GM12878 (cell line): ENCODE data around the gene ZCCHC24. TPM values are rescaled to one million over a fixed set of nuclear protein-coding genes. Genes with fewer than 3 reads are reported as not detected.

Experiments used
- ATAC-seq: fragments of 200-7000 bp; cut with Tn5 transposase; 3 replicates; pipeline ENCODE4 v1.9.1; 2020; ENCODE audit warnings: mild to moderate bottlenecking, moderate library complexity
- BruUV-seq: library from RNA; stranded (reverse); fragments of 400-500 nt; replicated peaks from 2 replicates; lab custom pipeline; 2021; lab: Mats Ljungman, UMichigan
- CTCF ChIA-PET: fragments of 300-600 bp; sonication (Branson Sonifier 250); formaldehyde crosslinking; extraction: SDS; loops from one replicate; lab custom pipeline; 2021; ENCODE audit warnings: inconsistent platforms; lab: Yijun Ruan, JAX
- POLR2A ChIA-PET: fragments of 350-600 bp; formaldehyde crosslinking; extraction: SDS; loops from one replicate; lab custom pipeline; 2021; ENCODE audit warnings: inconsistent platforms; lab: Charles Lee
- RAD21 ChIA-PET: fragments of 300-600 bp; sonication (Branson Sonifier 250); formaldehyde crosslinking; loops from one replicate; lab custom pipeline; 2023; ENCODE audit warnings: antibody characterized with exemption; ENCODE audit not compliant: unreplicated experiment; lab: Charles Lee
- SMC1A ChIA-PET: fragments of 300-600 bp; sonication (Branson Sonifier 250); formaldehyde crosslinking; loops from one replicate; lab custom pipeline; 2023; ENCODE audit not compliant: unreplicated experiment, uncharacterized antibody; lab: Charles Lee
- DNase-seq: peaks from one replicate; pipeline ENCODE4 v3.0.0-alpha.2; 2011; ENCODE audit warnings: low read depth, low spot score
- FAIRE-seq: peaks from 3 replicates; lab custom pipeline; 2011; peaks lifted over from hg19 to GRCh38; lab: Jason Lieb, UNC
- H2AFZ ChIP-seq: 2 replicates; pipeline ENCODE4 v1.6.0; 2011; ENCODE audit warnings: low read depth, low read length, control low read depth; ENCODE audit not compliant: control insufficient read depth
- H3K27ac ChIP-seq: 2 replicates; pipeline ENCODE4 v1.5.1; 2011; ENCODE audit warnings: control low read depth; ENCODE audit not compliant: control insufficient read depth, insufficient read depth
- H3K27me3 ChIP-seq, 2 experiments: replicated peaks in 1 of 2; 2 replicates each; pipeline versions ENCODE4 v1.6.0 to v1.6.1; 2011; ENCODE audit warnings: low read length in 1 of 2; ENCODE audit not compliant: control insufficient read depth in 2 of 2, insufficient read depth in 2 of 2
- H3K36me3 ChIP-seq, 2 experiments: 2 replicates each; pipeline ENCODE4 v1.5.1; 2011; ENCODE audit warnings: low read length in 1 of 2; ENCODE audit not compliant: control insufficient read depth in 2 of 2, insufficient read depth in 2 of 2
- H3K4me1 ChIP-seq: 2 replicates; pipeline ENCODE4 v1.6.1; 2011; ENCODE audit warnings: mild to moderate bottlenecking, low read length, moderate library complexity, mixed read lengths; ENCODE audit not compliant: control insufficient read depth, insufficient read depth
- H3K4me2 ChIP-seq: 2 replicates; pipeline ENCODE4 v1.6.0; 2011; ENCODE audit warnings: control low read depth; ENCODE audit not compliant: control insufficient read depth, insufficient read depth
- H3K4me3 ChIP-seq: fragments of 200-600 bp; sonication (generic); 2 replicates; pipeline ENCODE4 v1.5.1; 2016
- H3K79me2 ChIP-seq: 2 replicates; pipeline ENCODE4 v1.6.0; 2011; ENCODE audit warnings: low read length; ENCODE audit not compliant: control insufficient read depth, insufficient read depth
- H3K9ac ChIP-seq: 2 replicates; pipeline ENCODE4 v1.8.0; 2011; ENCODE audit warnings: low read length, control low read depth, mixed read lengths; ENCODE audit not compliant: control insufficient read depth, insufficient read depth
- H3K9me3 ChIP-seq: replicated peaks from 3 replicates; pipeline ENCODE4 v1.5.1; 2011; ENCODE audit warnings: mild to moderate bottlenecking, low read length; ENCODE audit not compliant: control insufficient read depth, insufficient read depth
- H4K20me1 ChIP-seq: 2 replicates; pipeline ENCODE4 v1.6.0; 2011; ENCODE audit not compliant: control insufficient read depth, insufficient read depth
- BHLHE40 ChIP-seq, 2 experiments: fragments of 450-650 bp in 1 of 2; IDR thresholded peaks; 2 replicates each; pipeline ENCODE4 v1.6.1; 2011 to 2017; ENCODE audit warnings: low read depth in 2 of 2, borderline replicate concordance in 1 of 2, improper control_type of control experiment in 1 of 2, low read length in 1 of 2, mild to moderate bottlenecking in 1 of 2
- CTCF ChIP-seq, 3 experiments: IDR thresholded peaks in 2 of 3; conservative IDR thresholded peaks in 1 of 3; 2 replicates each; pipeline ENCODE4 v1.5.1; 2011; ENCODE audit warnings: low read depth in 3 of 3, low read length in 3 of 3, mild to moderate bottlenecking in 3 of 3, control low read depth in 2 of 3, moderate library complexity in 2 of 3, inconsistent platforms in 1 of 3, mixed read lengths in 1 of 3; ENCODE audit not compliant: control insufficient read depth in 2 of 3, insufficient read depth in 1 of 3; ENCODE audit errors: extremely low read depth in 1 of 3
- HSF1 ChIP-seq: fragments of 150-350 bp; IDR thresholded peaks from 2 replicates; pipeline ENCODE4 v1.6.1; 2014; ENCODE audit warnings: mild to moderate bottlenecking, low read depth, low read length
- MAX ChIP-seq: IDR thresholded peaks from 2 replicates; pipeline ENCODE4 v1.6.1; 2012; ENCODE audit warnings: low read depth, low read length, improper control_type of control experiment
- RAD21 ChIP-seq: IDR thresholded peaks from 2 replicates; pipeline ENCODE4 v1.6.1; 2011; ENCODE audit warnings: mild to moderate bottlenecking, low read depth, low read length, moderate library complexity; ENCODE audit not compliant: insufficient read depth
- RUNX3 ChIP-seq: IDR thresholded peaks from 2 replicates; pipeline ENCODE4 v1.6.1; 2012; ENCODE audit warnings: low read length, inconsistent platforms
- SMC3 ChIP-seq: IDR thresholded peaks from 2 replicates; pipeline ENCODE4 v1.6.1; 2011; ENCODE audit warnings: low read length, improper control_type of control experiment, borderline replicate concordance
- YY1 ChIP-seq: IDR thresholded peaks from 2 replicates; pipeline ENCODE4 v1.6.1; 2011; ENCODE audit warnings: low read depth, mild to moderate bottlenecking, low read length
- WGBS: methylation state at CpG from one replicate; pipeline ENCODE4 v1.1.6; 2016; ENCODE audit warnings: low lambda C conversion rate; ENCODE audit not compliant: insufficient replicate concordance, insufficient coverage; ENCODE audit errors: missing lambda C conversion rate; 5-methylcytosine and 5-hydroxymethylcytosine counted together
- in situ Hi-C: fragments of 300-500 bp; cut with MboI; formaldehyde crosslinking; loops from 9 replicates; pipeline ENCODE4 v1.14.3; 2018; ENCODE audit warnings: mixed read lengths
- intact Hi-C: fragments of 100-400 bp; cut with micrococcal nuclease; formaldehyde crosslinking; loops from one replicate; pipeline ENCODE4 v1.14.2; 2022; ENCODE audit not compliant: unreplicated experiment
- polyA plus RNA-seq, 11 experiments: library from polyadenylated mRNA; depleted of rRNA in 4 of 11; unstranded in 6 of 11; stranded (reverse) in 5 of 11; fragments of >200 nt; fragmentation: Nextera tagmentation in 4 of 11; fragmentation: Illumina TruSeq in 1 of 11; extraction: Ambion mirVana in 4 of 11; extraction: Trizol in 1 of 11; gene quantifications; 1 replicate in 1 of 11; 2 replicates in 10 of 11; pipeline versions ENCODE4 v1.2.1 to v1.2.3, GENCODE V29; 2011 to 2016; ENCODE audit warnings: inconsistent platforms in 2 of 11, missing spikeins in 2 of 11, low read depth in 1 of 11
- total RNA-seq, 4 experiments: library from RNA; depleted of rRNA in 3 of 4; stranded (reverse); fragments of >200 nt in 3 of 4; fragmentation: Illumina TruSeq in 1 of 4; extraction: Trizol in 1 of 4; gene quantifications; 2 replicates each; pipeline versions ENCODE4 v1.2.1 to v1.2.3, GENCODE V29; 2013 to 2021

ZCCHC24 gene
- total and polyA plus RNA-seq, 10 of the 15 experiments (the other 5 are each of a cell fraction or from before 2014, with no cell fraction given) = 0.02 to 0.62 (median 0.04) TPM; not detected in 4

GRCh38 chr10:79487296-79488194 is 42.1 kb upstream of the ZCCHC24 start:
- TF ChIP-seq BHLHE40 (IDR thresholded peaks at IDR 0.05; ENCODE audit: borderline replicate concordance in 1 of 2, low read depth in 2 of 2, low read length in 1 of 2) = peak in 1 of 2 experiments; percentile 40; a peak in 1 of 4 replicates
- no peak for TF ChIP-seq HSF1
- TF ChIP-seq CTCF (IDR thresholded peaks at IDR 0.05 in 2 of 3, conservative IDR thresholded peaks at IDR 0.05 in 1 of 3; ENCODE audit: control insufficient read depth in 2 of 3, extremely low read depth in 1 of 3, insufficient read depth in 1 of 3, low read depth in 3 of 3, low read length in 3 of 3) = peak; percentile 72 to 83 (median 78)
- TF ChIP-seq MAX = no peak
- TF ChIP-seq RUNX3 = peak; percentile 83
- TF ChIP-seq YY1 = 0 out of 2 replicates have a peak, but pooled peaks have one; percentile 39
- peak; percentile 66 for TF ChIP-seq RAD21
- TF ChIP-seq SMC3 = peak; percentile 68
- TF ChIP-seq, all 136 proteins: peak for 6
- no peak overlapping the region for H3K4me3 ChIP-seq
- SMC1A ChIA-PET = interaction anchor here (0.6 to 4.5 kb wide), 8 partner anchors 14 to 164 kb away, joined by 3 to 36 read pairs (median 3); no protein-coding TSS in a partner anchor
- POLR2A ChIA-PET = no interaction called here
- in situ Hi-C loops = no loop called here
- H3K27ac ChIP-seq = no peak overlapping the region
- no peak overlapping the region for H3K9ac ChIP-seq
- no peak overlapping the region for H2AFZ ChIP-seq
- no peaks in the 10 kb centered on the region for H3K79me2 ChIP-seq
- H3K9me3 ChIP-seq = no peaks in the 10 kb centered on the region
- WGBS = 20% methylated on average over 10 of the region's 10 CpGs
- H4K20me1 ChIP-seq = no peaks in the 10 kb centered on the region
- peak; percentile 95 for ATAC-seq
- BruUV-seq = no TSS peak
- no peaks in the 10 kb centered on the region; a peak in 1 of 4 replicates for H3K27me3 ChIP-seq
- peak; percentile 41 for FAIRE-seq
- CTCF ChIA-PET = interaction anchor here (0.7 to 6.6 kb wide), 17 partner anchors 9 to 134 kb away, joined by 3 to 100 read pairs (median 3); no protein-coding TSS in a partner anchor
- no peaks in the 10 kb centered on the region for H3K36me3 ChIP-seq
- intact Hi-C loops = loop anchor here (1.0 kb wide), 2 partner anchors 87 to 113 kb away; no protein-coding TSS in a partner anchor
- H3K4me1 ChIP-seq = peaks cover 6% of the 10 kb centered on the region
- RAD21 ChIA-PET = interaction anchor here (0.8 to 1.6 kb wide), 6 partner anchors 11 to 114 kb away, joined by 3 to 11 read pairs (median 4); no protein-coding TSS in a partner anchor
- DNase-seq = no peak
- H3K4me2 ChIP-seq = no peak overlapping the region
